ENCODE data around the gene SARS1.

DNA sequence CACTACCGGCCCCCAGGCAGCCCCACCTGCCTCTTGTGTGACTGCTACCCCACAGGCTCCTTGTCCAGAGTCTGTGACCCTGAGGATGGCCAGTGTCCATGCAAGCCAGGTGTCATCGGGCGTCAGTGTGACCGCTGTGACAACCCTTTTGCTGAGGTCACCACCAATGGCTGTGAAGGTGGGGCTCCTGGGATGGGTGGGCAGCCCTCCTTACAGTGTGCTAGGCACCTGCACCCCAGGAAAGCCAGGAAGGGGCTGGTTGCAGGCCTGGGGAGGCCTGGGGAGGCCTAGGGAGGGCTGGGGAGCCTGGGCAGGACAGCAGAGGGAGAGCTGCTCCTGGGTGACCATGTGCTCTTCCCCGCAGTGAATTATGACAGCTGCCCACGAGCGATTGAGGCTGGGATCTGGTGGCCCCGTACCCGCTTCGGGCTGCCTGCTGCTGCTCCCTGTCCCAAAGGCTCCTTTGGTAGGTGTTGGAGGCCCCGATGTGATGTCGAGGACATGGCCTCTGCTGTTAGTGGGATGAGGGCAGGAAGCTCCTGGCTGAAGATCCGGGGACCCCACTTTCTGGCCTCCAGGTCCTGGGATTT lies 52.1 kb downstream of the SARS1 start:
- TF ChIP-seq, protein P1, sequence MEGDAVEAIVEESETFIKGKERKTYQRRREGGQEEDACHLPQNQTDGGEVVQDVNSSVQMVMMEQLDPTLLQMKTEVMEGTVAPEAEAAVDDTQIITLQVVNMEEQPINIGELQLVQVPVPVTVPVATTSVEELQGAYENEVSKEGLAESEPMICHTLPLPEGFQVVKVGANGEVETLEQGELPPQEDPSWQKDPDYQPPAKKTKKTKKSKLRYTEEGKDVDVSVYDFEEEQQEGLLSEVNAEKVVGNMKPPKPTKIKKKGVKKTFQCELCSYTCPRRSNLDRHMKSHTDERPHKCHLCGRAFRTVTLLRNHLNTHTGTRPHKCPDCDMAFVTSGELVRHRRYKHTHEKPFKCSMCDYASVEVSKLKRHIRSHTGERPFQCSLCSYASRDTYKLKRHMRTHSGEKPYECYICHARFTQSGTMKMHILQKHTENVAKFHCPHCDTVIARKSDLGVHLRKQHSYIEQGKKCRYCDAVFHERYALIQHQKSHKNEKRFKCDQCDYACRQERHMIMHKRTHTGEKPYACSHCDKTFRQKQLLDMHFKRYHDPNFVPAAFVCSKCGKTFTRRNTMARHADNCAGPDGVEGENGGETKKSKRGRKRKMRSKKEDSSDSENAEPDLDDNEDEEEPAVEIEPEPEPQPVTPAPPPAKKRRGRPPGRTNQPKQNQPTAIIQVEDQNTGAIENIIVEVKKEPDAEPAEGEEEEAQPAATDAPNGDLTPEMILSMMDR (IDR thresholded peaks at IDR 0.05), result no peak
- TF ChIP-seq POLR2A (IDR thresholded peaks at IDR 0.05), result no peak

Data from Peyer's patch (tissue), 4 donors.